Activated CD4-positive, CD25-positive, alpha-beta regulatory T cell treated with anti-CD3 and anti-CD28 coated beads, Interleukin-2, amount 50 U/mL, for 72 hours (primary cell): ENCODE results near the gene PTPRJ.
"Not testable (repeated sequence)": the region's sequence is repeated elsewhere in the genome, so short reads cannot be mapped to it uniquely, and the experiment has no call there.

Source experiments
- DNase-seq: peaks from one replicate; pipeline ENCODE4 v3.0.0; 2021

The PTPRJ gene

GRCh38 chr11:48169717-48170116 lies 189.4 kb downstream of the PTPRJ start:
- no peak for DNase-seq

DNA sequence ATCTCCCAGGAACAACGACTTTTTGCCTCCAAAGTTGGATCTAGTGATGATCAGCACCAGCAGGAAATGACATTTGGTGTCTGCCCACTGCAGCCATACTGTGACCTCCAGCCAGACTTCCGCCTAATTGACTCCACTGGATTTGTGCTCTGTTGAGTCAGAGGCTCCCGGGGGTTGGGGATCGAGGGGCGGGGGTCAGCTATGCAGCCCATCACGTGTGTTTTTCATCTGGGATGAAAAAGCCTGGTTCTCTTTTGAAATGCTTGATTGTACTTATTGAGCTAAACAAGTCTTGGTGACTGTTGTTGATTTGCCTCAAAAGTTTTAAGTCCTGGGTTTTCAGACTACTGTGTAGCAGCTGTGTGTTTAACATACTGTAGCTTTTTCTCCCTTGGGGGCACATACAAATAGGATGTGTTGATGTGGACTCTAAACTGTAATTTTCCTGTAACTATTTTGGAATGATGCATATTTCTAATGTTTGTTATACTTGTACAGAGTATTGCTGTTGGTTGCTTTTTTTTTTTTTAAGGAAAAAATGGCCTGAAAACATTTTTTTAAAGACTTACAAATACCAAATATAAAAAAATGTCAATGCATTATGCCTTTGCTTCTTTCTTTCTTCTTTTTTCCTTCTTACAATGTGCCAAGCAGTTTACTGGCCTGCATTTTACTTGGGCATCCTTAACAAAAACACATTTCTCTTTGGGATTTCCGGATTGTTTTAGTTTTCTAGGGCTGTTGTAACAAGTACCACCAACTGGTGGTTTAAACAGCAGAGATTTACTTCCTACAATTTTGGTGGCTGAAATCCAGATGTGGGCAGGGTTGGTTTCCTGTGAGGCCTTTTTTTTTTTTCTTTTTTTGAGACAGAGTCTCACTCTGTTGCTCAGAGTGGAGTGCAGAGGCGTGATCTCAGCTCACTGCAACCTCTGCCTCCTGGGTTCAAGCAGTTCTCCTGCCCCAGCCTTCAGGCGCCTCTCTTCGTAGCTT lies 190.2 kb downstream of the PTPRJ start:
- no peak for DNase-seq

GRCh38 chr11:48172818-48173609 lies 192.7 kb downstream of the PTPRJ start:
- peak; percentile 67 for DNase-seq

DNA sequence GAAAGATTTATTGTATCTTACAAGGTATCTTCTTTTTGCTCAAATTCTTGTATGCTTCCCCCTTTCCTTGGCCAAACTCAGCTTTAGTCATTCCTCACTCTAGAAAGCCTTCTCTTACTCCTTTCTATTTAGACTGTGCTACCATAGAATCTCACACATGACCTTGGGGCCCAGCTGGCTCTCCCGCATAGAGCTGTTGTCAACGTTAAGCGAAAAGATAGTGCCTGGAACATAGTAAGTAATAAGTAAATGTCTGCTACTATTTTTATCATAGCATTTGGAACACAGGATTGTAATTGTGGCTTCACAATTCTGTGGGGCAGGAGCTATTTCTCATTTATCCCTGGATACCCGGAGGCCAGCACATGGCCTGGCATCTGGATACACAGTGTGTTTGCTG lies 197.3 kb downstream of the PTPRJ start:
- DNase-seq: no peak

- DNase-seq: no peak
Observed at GRCh38 chr11:48180627-48181026, 200.3 kb downstream of the PTPRJ start.

DNA sequence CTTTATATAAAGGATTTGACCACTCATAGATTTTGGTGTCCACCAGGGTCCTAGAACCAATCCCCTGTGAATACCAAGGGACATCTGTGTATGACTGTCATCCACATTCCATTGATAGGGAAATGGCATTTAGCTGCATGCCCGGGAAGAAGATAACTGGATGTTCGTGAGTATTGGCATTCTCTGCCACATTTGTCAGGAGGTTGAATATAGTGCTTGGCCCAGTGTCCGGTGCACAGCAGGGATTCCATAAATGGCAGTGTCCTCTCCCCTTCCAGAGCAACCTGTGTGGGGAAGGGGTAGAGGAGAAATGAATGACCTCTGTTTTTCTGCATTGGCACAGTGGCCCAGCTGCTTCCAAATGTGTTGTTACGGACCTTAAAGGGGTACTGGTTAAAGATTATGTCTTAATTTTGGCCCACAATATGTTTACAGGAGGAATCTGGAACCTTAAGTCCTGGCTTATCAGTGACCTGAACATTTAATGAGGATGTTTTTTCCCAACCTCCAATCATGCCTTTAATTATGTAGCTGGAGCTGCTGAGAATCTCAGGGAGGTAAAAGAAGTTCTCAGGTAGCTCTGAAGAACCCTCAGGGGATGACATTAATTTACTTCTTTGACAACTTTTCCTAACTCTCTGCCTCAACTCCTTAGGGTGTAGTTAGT lies 202.6 kb downstream of the PTPRJ start:
- DNase-seq: no peak

DNA sequence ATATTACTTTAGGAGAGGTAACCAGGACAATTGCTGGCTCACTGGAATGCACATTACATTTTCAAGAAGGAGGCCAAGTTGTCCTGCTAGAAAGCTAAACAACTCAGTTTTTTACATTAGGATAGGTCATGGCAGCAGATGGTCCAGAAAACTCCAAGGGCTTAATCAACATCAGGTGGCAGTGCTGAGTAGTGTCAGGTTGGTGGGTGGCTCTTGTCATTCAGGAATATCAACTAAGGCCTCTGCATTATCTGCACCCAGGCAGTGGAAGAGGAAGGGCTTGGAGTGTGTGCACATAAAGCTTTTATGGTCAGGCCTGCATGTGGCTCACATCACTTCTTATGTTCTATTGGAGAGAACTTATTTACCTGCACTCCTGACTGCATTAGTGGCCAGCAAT lies 204.1 kb downstream of the PTPRJ start:
- no peak for DNase-seq

GRCh38 chr11:48190906-48191654 lies 210.7 kb downstream of the PTPRJ start:
- DNase-seq: not testable (repeated sequence)

DNA sequence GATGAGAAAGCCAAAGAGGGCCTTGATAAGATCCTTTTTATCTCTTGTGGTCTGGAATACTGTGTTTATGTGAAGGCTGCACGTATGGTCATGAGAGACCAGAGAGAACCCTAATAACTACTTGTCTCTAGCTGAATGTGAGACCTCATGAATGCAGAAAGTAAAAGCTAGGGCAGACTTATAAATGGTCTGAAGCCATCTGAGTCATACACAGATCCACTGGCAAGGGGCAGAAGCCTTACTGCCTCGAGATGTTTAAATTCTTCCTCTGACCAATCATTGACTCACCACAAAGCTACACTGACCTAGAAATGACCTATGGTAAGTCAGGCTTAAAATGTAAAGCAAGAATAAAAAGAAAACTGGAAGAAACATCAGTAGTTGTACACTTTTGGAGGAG lies 213.5 kb downstream of the PTPRJ start:
- DNase-seq: no peak

DNA sequence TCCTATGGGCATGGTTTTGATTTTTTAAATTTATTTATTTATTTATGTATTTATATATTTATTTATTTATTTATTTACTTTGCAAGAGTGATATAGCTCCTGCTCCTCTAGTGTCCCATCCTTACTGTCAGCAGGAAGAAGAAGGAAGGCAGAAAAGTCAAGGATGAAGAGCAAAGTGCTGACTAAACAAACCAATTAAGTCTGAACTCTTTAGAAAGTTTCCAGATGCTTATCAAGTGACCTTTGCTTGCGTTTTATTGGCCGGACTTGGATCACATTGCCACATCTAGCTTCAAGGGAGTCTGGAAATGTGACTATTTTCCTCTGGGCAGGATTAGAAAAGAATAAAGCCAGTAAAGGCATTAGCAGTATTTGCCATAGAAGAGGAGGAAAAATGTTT lies 227.5 kb downstream of the PTPRJ start:
- DNase-seq: no peak

DNA sequence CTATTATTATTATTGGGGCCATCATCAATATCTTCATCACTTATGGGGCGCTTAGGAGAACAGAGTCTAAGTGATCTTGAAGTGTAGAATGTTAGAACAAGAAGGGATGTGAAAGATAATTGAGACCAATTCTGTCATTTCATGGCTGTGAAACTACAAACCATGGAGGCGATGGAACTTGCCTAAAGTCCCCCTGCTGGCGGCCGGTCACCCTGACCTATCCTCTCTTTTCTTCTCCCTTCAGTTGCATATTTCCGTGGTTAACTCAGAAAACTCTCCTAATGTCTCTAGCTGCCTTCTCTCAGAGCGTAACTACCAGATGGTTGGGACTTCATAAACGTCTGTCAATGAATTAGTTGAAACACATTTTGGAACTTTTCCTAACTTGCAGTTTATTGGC lies 229.7 kb downstream of the PTPRJ start:
- no peak for DNase-seq

- DNase-seq: no peak
Observed at GRCh38 chr11:48216510-48216909, 236.2 kb downstream of the PTPRJ start, which contains the start of gene OR4B1. TSS of gene OR4B1 (plus strand) at chr11:48216810. CDS start at chr11:48216810, 0 bp downstream.
